Keratinocyte (primary cell): ENCODE data around the gene TREML1. TPM values are rescaled to one million over a fixed set of nuclear protein-coding genes. Genes with fewer than 3 reads are reported as not detected.

Experiments
- DNase-seq: peaks from one replicate; pipeline ENCODE4 v3.0.0-alpha.2; 2011; ENCODE audit warnings: low read depth, missing footprints, low spot score
- FAIRE-seq: peaks from 2 replicates; lab custom pipeline; 2011; peaks lifted over from hg19 to GRCh38; lab: Jason Lieb, UNC
- H2AFZ ChIP-seq: 2 replicates; pipeline ENCODE4 v1.6.0; 2012; ENCODE audit warnings: low read length, control low read depth, inconsistent platforms; ENCODE audit not compliant: control insufficient read depth
- H3K27ac ChIP-seq: 2 replicates; pipeline ENCODE4 v1.5.1; 2011; ENCODE audit warnings: low read length; ENCODE audit not compliant: control insufficient read depth, insufficient read depth
- H3K27me3 ChIP-seq: 3 replicates; pipeline ENCODE4 v1.6.0; 2011; ENCODE audit warnings: low read length; ENCODE audit not compliant: control insufficient read depth, insufficient read depth; ENCODE audit errors: extremely low read depth
- H3K36me3 ChIP-seq, 2 experiments: 2 replicates in 1 of 2; 3 replicates in 1 of 2; pipeline ENCODE4 v1.5.1; 2011; ENCODE audit warnings: low read length in 2 of 2, mild to moderate bottlenecking in 1 of 2; ENCODE audit not compliant: control insufficient read depth in 2 of 2, insufficient read depth in 2 of 2; ENCODE audit errors: extremely low read depth in 1 of 2
- H3K4me1 ChIP-seq: 3 replicates; pipeline ENCODE4 v1.5.1; 2011; ENCODE audit warnings: low read length; ENCODE audit not compliant: control insufficient read depth, insufficient read depth; ENCODE audit errors: extremely low read depth
- H3K4me2 ChIP-seq: 3 replicates; pipeline ENCODE4 v1.6.0; 2011; ENCODE audit warnings: low read depth, low read length; ENCODE audit not compliant: control insufficient read depth, insufficient read depth; ENCODE audit errors: extremely low read depth
- H3K4me3 ChIP-seq, 3 experiments: fragments of 200-600 bp in 1 of 3; sonication (generic) in 1 of 3; 2 replicates in 2 of 3; 3 replicates in 1 of 3; pipeline ENCODE4 v1.5.1; 2011 to 2016; ENCODE audit warnings: low read length in 3 of 3, mild to moderate bottlenecking in 3 of 3, control low read depth in 2 of 3, inconsistent platforms in 1 of 3, low read depth in 1 of 3, mixed read lengths in 1 of 3, mixed run types in 1 of 3, moderate library complexity in 1 of 3; ENCODE audit not compliant: control insufficient read depth in 2 of 3, insufficient read depth in 2 of 3; ENCODE audit errors: extremely low read depth in 1 of 3
- H3K79me2 ChIP-seq: 2 replicates; pipeline ENCODE4 v1.6.0; 2012; ENCODE audit warnings: low read length; ENCODE audit not compliant: control insufficient read depth, insufficient read depth
- H3K9ac ChIP-seq: 3 replicates; pipeline ENCODE4 v1.6.0; 2011; ENCODE audit warnings: low read length; ENCODE audit not compliant: control insufficient read depth, insufficient read depth; ENCODE audit errors: extremely low read depth
- H3K9me1 ChIP-seq: 3 replicates; pipeline ENCODE4 v1.6.0; 2011; ENCODE audit warnings: low read length; ENCODE audit not compliant: control insufficient read depth, insufficient read depth; ENCODE audit errors: extremely low read depth
- H3K9me3 ChIP-seq: 2 replicates; pipeline ENCODE4 v1.5.1; 2012; ENCODE audit warnings: low read depth, low read length; ENCODE audit not compliant: control insufficient read depth
- H4K20me1 ChIP-seq: 3 replicates; pipeline ENCODE4 v1.6.0; 2011; ENCODE audit warnings: low read length; ENCODE audit not compliant: control insufficient read depth, insufficient read depth; ENCODE audit errors: extremely low read depth
- CTCF ChIP-seq, 3 experiments: IDR thresholded peaks in 1 of 3; conservative IDR thresholded peaks in 1 of 3; optimal IDR thresholded peaks in 1 of 3; 2 replicates in 2 of 3; 3 replicates in 1 of 3; pipeline versions ENCODE3 to v1.5.1; 2011; ENCODE audit warnings: low read length in 3 of 3, mild to moderate bottlenecking in 3 of 3, moderate library complexity in 2 of 3, control low read depth in 1 of 3, inconsistent platforms in 1 of 3; ENCODE audit not compliant: insufficient read depth in 2 of 3; ENCODE audit errors: extremely low read depth in 1 of 3
- EZH2 ChIP-seq: IDR thresholded peaks from one replicate; pipeline ENCODE4 v1.6.1; 2012; ENCODE audit warnings: inconsistent platforms, mild to moderate bottlenecking, low read length, moderate library complexity
- dilution Hi-C: fragments of 300-500 bp; cut with MboI; formaldehyde crosslinking; loops from one replicate; pipeline ENCODE4 v1.7.0; 2020; ENCODE audit warnings: low sequenced_read_pairs; ENCODE audit not compliant: extremely low pct_ligation_motif_present
- polyA plus RNA-seq, 5 experiments: library from polyadenylated mRNA; depleted of rRNA in 3 of 5; stranded (reverse) in 3 of 5; stranded (forward) in 1 of 5; unstranded in 1 of 5; fragments of >200 nt; gene quantifications; 1 replicate in 1 of 5; 2 replicates in 3 of 5; 3 replicates in 1 of 5; pipeline versions ENCODE4 v1.2.1 to v1.2.3, GENCODE V29; 2011 to 2012; ENCODE audit warnings: missing spikeins in 2 of 5, low read depth in 1 of 5, low replicate concordance in 1 of 5

TREML1 gene
- polyA plus RNA-seq, 1 donor (not counting 4 experiments of a cell fraction or from before 2014, with no cell fraction given), result 0.26 TPM

- FAIRE-seq, result no peak
- Histone ChIP-seq H3K4me1 (no peaks in the 10 kb centered on the region), H4K20me1 (no peaks in the 10 kb centered on the region), H3K4me3 (no peak overlapping the region), H3K4me2 (no peak overlapping the region), H3K36me3 (no peaks in the 10 kb centered on the region), H2AFZ (no peak overlapping the region), H3K9me3 (no peaks in the 10 kb centered on the region), H3K27me3 (peaks cover 10% of the 10 kb centered on the region), H3K27ac (no peak overlapping the region), H3K79me2 (no peaks in the 10 kb centered on the region), H3K9me1 (no peaks in the 10 kb centered on the region), H3K9ac (no peak overlapping the region)
- dilution Hi-C loops, result loop anchor here (25.0 kb wide), 1 partner anchor 89 kb away; no protein-coding TSS in a partner anchor
- TF ChIP-seq CTCF (optimal IDR thresholded peaks at IDR 0.05 in 1 of 3, IDR thresholded peaks at IDR 0.05 in 1 of 3, conservative IDR thresholded peaks at IDR 0.05 in 1 of 3; ENCODE audit: extremely low read depth in 1 of 3, insufficient read depth in 2 of 3, low read length in 3 of 3) (no peak), EZH2 (no peak)
- DNase-seq, result no peak
Measured at GRCh38 chr6:41176189-41176588, 22.0 kb upstream of the TREML1 start.

GRCh38 chr6:41175084-41175483, 20.9 kb upstream of the TREML1 start:
- FAIRE-seq (no peak), DNase-seq (no peak)
- H3K27ac ChIP-seq, result no peak overlapping the region
- H3K4me1 ChIP-seq, result no peaks in the 10 kb centered on the region
- no peak overlapping the region for H3K4me3 ChIP-seq
- no peaks in the 10 kb centered on the region for H3K9me3 ChIP-seq
- no peaks in the 10 kb centered on the region for H3K36me3 ChIP-seq
- dilution Hi-C loops, result loop anchor here (25.0 kb wide), 1 partner anchor 88 kb away; no protein-coding TSS in a partner anchor
- no peak overlapping the region for H3K9ac ChIP-seq
- peaks cover 10% of the 10 kb centered on the region for H3K27me3 ChIP-seq
- H3K9me1 ChIP-seq, result no peaks in the 10 kb centered on the region
- no peaks in the 10 kb centered on the region for H4K20me1 ChIP-seq
- H2AFZ ChIP-seq, result no peak overlapping the region
- TF ChIP-seq EZH2, result no peak
- TF ChIP-seq CTCF (optimal IDR thresholded peaks at IDR 0.05 in 1 of 3, IDR thresholded peaks at IDR 0.05 in 1 of 3, conservative IDR thresholded peaks at IDR 0.05 in 1 of 3; ENCODE audit: extremely low read depth in 1 of 3, insufficient read depth in 2 of 3, low read length in 3 of 3), result no peak
- H3K79me2 ChIP-seq, result no peaks in the 10 kb centered on the region
- no peak overlapping the region for H3K4me2 ChIP-seq
